HCT116 (cell line): ENCODE measurements around the gene EEA1. TPM values are rescaled to one million over a fixed set of nuclear protein-coding genes. Genes with fewer than 3 reads are reported as not detected.

Source experiments
- ATAC-seq: fragments of 200-7000 bp; cut with Tn5 transposase; 2 replicates; pipeline ENCODE4 v1.9.1; 2020; ENCODE audit warnings: mild to moderate bottlenecking, moderate library complexity
- BruUV-seq: library from RNA; stranded (reverse); fragments of 400-500 nt; replicated peaks from 2 replicates; lab custom pipeline; 2021; lab: Mats Ljungman, UMichigan
- CTCF ChIA-PET: fragments of 300-600 bp; sonication (Branson Sonifier 250); formaldehyde crosslinking; loops from one replicate; lab custom pipeline; 2021; ENCODE audit warnings: antibody characterized with exemption; lab: Charles Lee
- POLR2A ChIA-PET: fragments of 300-600, 350-600 bp; sonication (Branson Sonifier 250); formaldehyde crosslinking; loops from one replicate; lab custom pipeline; 2021; ENCODE audit warnings: antibody characterized with exemption; lab: Charles Lee
- RAD21 ChIA-PET, 2 experiments: fragments of 300-600 bp; sonication (Branson Sonifier 250); formaldehyde crosslinking; loops; one replicate each; lab custom pipeline; 2023; ENCODE audit warnings: low total read pairs in 2 of 2; ENCODE audit not compliant: uncharacterized antibody in 2 of 2, unreplicated experiment in 2 of 2, low non-redundant PET in 1 of 2; lab: Charles Lee
- DNase-seq: peaks from one replicate; pipeline ENCODE4 v3.0.0-alpha.2; 2010; ENCODE audit warnings: low read depth, low spot score
- H2AFZ ChIP-seq: fragments of 200-600 bp; shearing (Covaris generic), sonication (generic); 2 replicates; pipeline ENCODE4 v1.6.1; 2017; ENCODE audit warnings: low read depth, mixed run types, mixed read lengths, antibody characterized with exemption, low read length; ENCODE audit not compliant: poor library complexity, severe bottlenecking
- H3K27ac ChIP-seq: 2 replicates; pipeline ENCODE4 v1.5.1; 2012; ENCODE audit warnings: low read depth, low read length
- H3K27me3 ChIP-seq: fragments of 200-600 bp; sonication (generic); 2 replicates; pipeline ENCODE4 v1.6.1; 2016; ENCODE audit warnings: mixed run types, low read length, mixed read lengths; ENCODE audit not compliant: insufficient read depth
- H3K36me3 ChIP-seq, 2 experiments: fragments of 200-500 bp in 1 of 2; fragments of 200-600 bp in 1 of 2; sonication (Bioruptor generic) in 1 of 2; sonication (generic) in 1 of 2; 2 replicates each; pipeline versions ENCODE4 v1.5.1 to v1.6.1; 2014 to 2016; ENCODE audit warnings: low read length in 2 of 2, inconsistent platforms in 1 of 2, mixed read lengths in 1 of 2, mixed run types in 1 of 2; ENCODE audit not compliant: insufficient read depth in 2 of 2, control insufficient read depth in 1 of 2
- H3K4me1 ChIP-seq, 2 experiments: fragments of 200-600 bp in 1 of 2; sonication (generic) in 1 of 2; 2 replicates each; pipeline versions ENCODE4 v1.5.1 to v1.6.1; 2012 to 2017; ENCODE audit warnings: low read length in 2 of 2, inconsistent platforms in 1 of 2, mild to moderate bottlenecking in 1 of 2, mixed read lengths in 1 of 2, mixed run types in 1 of 2, moderate library complexity in 1 of 2; ENCODE audit not compliant: insufficient read depth in 2 of 2, control insufficient read depth in 1 of 2
- H3K4me2 ChIP-seq: fragments of 200-600 bp; sonication (generic); 2 replicates; pipeline ENCODE4 v1.6.1; 2017; ENCODE audit warnings: mixed run types, low read length, mixed read lengths
- H3K4me3 ChIP-seq, 2 experiments: fragments of 200-600 bp in 1 of 2; sonication (generic) in 1 of 2; replicated peaks in 1 of 2; 2 replicates each; pipeline ENCODE4 v1.5.1; 2011 to 2016; ENCODE audit warnings: low read length in 2 of 2, control low read depth in 1 of 2, low read depth in 1 of 2, mild to moderate bottlenecking in 1 of 2, mixed read lengths in 1 of 2, mixed run types in 1 of 2
- H3K79me2 ChIP-seq: fragments of 200-600 bp; sonication (generic); 2 replicates; pipeline ENCODE4 v1.6.1; 2017; ENCODE audit warnings: mild to moderate bottlenecking, mixed run types, low read length, moderate library complexity, mixed read lengths; ENCODE audit not compliant: insufficient read depth
- H3K9ac ChIP-seq: fragments of 200-600 bp; sonication (generic); 2 replicates; pipeline ENCODE4 v1.6.1; 2016; ENCODE audit warnings: low read length, mixed read lengths
- H3K9me2 ChIP-seq: fragments of 200-600 bp; sonication (generic), shearing (Covaris generic); 2 replicates; pipeline ENCODE4 v1.6.1; 2017; ENCODE audit warnings: mixed run types, mild to moderate bottlenecking, moderate library complexity; ENCODE audit not compliant: insufficient read depth
- H3K9me3 ChIP-seq, 2 experiments: fragments of 200-500 bp in 1 of 2; fragments of 200-600 bp in 1 of 2; sonication (Bioruptor generic) in 1 of 2; sonication (generic) in 1 of 2; 2 replicates each; pipeline ENCODE4 v1.6.1; 2014 to 2017; ENCODE audit warnings: low read length in 2 of 2, mixed read lengths in 2 of 2, inconsistent platforms in 1 of 2, low read depth in 1 of 2, mild to moderate bottlenecking in 1 of 2, mixed run types in 1 of 2, moderate library complexity in 1 of 2; ENCODE audit not compliant: control insufficient read depth in 1 of 2, insufficient read depth in 1 of 2
- H4K20me1 ChIP-seq: fragments of 200-600 bp; sonication (generic), shearing (Covaris generic); 2 replicates; pipeline ENCODE4 v1.6.1; 2017; ENCODE audit warnings: mixed run types, mild to moderate bottlenecking, moderate library complexity; ENCODE audit not compliant: insufficient read depth
- CTCF ChIP-seq, 3 experiments: fragments of 200-600 bp in 1 of 3; sonication (generic) in 1 of 3; IDR thresholded peaks in 2 of 3; conservative IDR thresholded peaks in 1 of 3; 2 replicates each; pipeline ENCODE4 v1.5.1; 2012 to 2017; ENCODE audit warnings: low read depth in 2 of 3, low read length in 2 of 3, antibody characterized with exemption in 1 of 3, borderline replicate concordance in 1 of 3, control low read depth in 1 of 3, mild to moderate bottlenecking in 1 of 3, mixed read lengths in 1 of 3, mixed run types in 1 of 3, moderate library complexity in 1 of 3; ENCODE audit not compliant: insufficient read depth in 1 of 3
- EGR1 ChIP-seq: IDR thresholded peaks from 2 replicates; pipeline ENCODE4 v1.6.1; 2012; ENCODE audit warnings: low read depth
- EZH2phosphoT487 ChIP-seq: fragments of 200-600 bp; IDR thresholded peaks from 2 replicates; pipeline ENCODE4 v1.6.1; 2018; ENCODE audit warnings: antibody characterized with exemption, borderline replicate concordance
- SP1 ChIP-seq: IDR thresholded peaks from 2 replicates; pipeline ENCODE4 v1.6.1; 2012; ENCODE audit warnings: low read depth
- SRF ChIP-seq: IDR thresholded peaks from 2 replicates; pipeline ENCODE4 v1.6.1; 2012; ENCODE audit warnings: low read depth
- ZNF274 ChIP-seq: fragments of 200-500 bp; sonication (Bioruptor generic); IDR thresholded peaks from 2 replicates; pipeline ENCODE4 v1.6.1; 2014; ENCODE audit warnings: mild to moderate bottlenecking, low read depth, low read length, inconsistent platforms
- intact Hi-C: fragments of 100-400 bp; cut with micrococcal nuclease; formaldehyde crosslinking; loops from 2 replicates; pipeline ENCODE4 v1.10.0; 2022
- total RNA-seq: library from RNA; stranded (reverse); gene quantifications from one replicate; pipeline ENCODE4 v1.2.1, GENCODE V29; 2021; ENCODE audit not compliant: unreplicated experiment

EEA1 gene
- total RNA-seq, 1 experiment from 2014 or later: 13.8 TPM

- intact Hi-C loops: loop anchor here (5.0 to 10.0 kb wide), 2 partner anchors 155 to 263 kb away; no protein-coding TSS in a partner anchor
Measured at GRCh38 chr12:92829686-92830282, 99.3 kb downstream of the EEA1 start.

More at GRCh38 chr12:92829686-92830282, 99.3 kb downstream of the EEA1 start:
- H4K20me1 ChIP-seq: no peaks in the 10 kb centered on the region
- no peak overlapping the region for H3K4me2 ChIP-seq
- BruUV-seq: no TSS peak
- no peaks in the 10 kb centered on the region for H3K36me3 ChIP-seq
- H2AFZ ChIP-seq: no peak overlapping the region
- no peak for TF ChIP-seq CTCF (IDR thresholded peaks at IDR 0.05 in 2 of 3, conservative IDR thresholded peaks at IDR 0.05 in 1 of 3; ENCODE audit: borderline replicate concordance in 1 of 3, insufficient read depth in 1 of 3, low read depth in 2 of 3, low read length in 2 of 3)
- no peak for TF ChIP-seq EZH2phosphoT487
- no peak for TF ChIP-seq SRF
- no peak for TF ChIP-seq ZNF274
- TF ChIP-seq EGR1: no peak
- no peak for TF ChIP-seq SP1
- RAD21 ChIA-PET: no interaction called here
- POLR2A ChIA-PET: no interaction called here
- no peaks in the 10 kb centered on the region for H3K27me3 ChIP-seq
- no peak for ATAC-seq
- no peak overlapping the region for H3K4me3 ChIP-seq
- H3K9me2 ChIP-seq: no peaks in the 10 kb centered on the region
- CTCF ChIA-PET: no interaction called here
- H3K27ac ChIP-seq: no peak overlapping the region
- H3K4me1 ChIP-seq: no peaks in the 10 kb centered on the region
- no peaks in the 10 kb centered on the region for H3K79me2 ChIP-seq
- no peaks in the 10 kb centered on the region for H3K9me3 ChIP-seq
- H3K9ac ChIP-seq: no peak overlapping the region
- no peak for DNase-seq
